COLO668 (cell line): ENCODE data around the gene R3HCC1L.

ENCODE experiments used
- DNase-seq: peaks from one replicate; lab custom pipeline; 2025; ENCODE audit not compliant: unreplicated experiment; lab: John Stamatoyannopoulos, UW

The R3HCC1L gene

DNA sequence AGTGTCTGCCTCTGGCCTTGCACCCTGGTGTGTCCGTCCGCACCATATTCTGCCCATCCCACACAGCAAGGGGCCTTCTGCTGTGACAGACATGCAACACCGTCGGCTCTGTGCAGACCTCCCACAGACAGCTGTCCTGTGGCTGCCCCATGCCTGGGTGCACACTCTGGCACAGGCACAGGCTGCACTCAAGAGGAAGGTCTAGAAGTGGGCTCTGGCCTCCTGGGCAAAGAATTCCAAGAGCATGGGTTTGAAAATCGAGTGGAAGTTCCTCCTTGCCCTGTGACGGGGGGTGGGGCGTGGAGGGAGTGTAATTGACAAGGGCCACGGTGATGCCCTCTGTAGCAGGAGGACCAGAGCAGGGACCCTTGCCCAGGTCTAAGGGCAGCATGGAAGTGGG lies 137.8 kb downstream of the R3HCC1L start:
- DNase-seq = no peak

DNA sequence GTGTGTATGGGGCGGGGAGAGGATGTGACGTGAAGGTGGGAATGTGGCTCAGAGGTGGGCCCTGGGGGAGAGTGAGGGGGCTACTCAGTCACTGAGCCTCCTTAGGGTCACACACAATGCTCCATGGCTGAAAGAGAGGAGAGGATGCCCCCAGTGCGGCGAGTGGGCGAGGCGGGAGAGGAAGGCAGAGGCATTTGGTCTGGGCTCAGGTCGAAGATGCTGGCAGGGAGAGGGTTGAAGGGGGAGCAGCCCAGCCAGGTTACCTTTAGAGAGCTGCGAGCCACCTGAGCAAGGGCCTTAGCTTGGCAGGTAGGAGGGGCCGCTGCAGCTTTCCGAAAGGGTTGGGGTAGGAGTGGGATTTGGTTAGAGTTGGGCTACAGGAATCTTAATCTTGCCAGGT lies 138.2 kb downstream of the R3HCC1L start:
- DNase-seq = no peak

DNA sequence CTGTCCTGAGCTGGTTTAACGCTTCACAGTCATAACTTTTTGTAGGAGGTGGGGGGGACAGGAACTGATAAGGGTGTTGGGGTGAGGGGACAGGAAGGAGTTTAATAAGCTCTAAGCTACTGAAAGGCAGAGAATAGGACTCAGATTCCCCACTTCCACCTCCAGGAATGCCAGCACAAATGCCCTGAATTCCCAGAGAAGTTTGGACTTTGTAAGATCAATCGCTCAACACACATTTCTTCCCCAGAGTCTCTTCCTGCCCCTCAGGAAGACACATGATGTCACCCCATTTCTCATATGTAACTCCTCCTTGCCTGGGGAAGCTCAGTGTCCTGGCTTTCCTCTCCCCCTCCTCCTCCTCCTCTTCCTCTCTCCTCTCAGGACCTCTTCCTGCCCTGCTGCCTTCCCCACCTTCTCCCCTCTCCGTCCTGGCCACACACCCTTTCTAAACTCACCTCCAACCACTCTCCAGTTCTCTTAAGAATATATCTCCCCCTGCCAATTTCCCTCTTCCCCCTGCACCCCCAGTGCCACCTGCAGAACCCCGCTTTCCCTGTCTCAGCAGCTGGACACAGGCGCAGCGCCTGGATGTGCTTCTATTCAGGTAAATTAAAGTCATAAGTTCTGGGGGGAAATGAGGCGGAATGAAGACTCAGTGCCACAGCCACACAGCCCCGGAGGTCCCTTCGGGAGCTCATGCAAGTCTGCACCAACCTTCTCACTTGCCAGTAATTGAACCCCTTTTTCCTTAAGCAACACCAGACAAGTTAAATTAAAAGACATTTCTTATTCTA lies 138.8 kb downstream of the R3HCC1L start:
- no peak for DNase-seq

DNA sequence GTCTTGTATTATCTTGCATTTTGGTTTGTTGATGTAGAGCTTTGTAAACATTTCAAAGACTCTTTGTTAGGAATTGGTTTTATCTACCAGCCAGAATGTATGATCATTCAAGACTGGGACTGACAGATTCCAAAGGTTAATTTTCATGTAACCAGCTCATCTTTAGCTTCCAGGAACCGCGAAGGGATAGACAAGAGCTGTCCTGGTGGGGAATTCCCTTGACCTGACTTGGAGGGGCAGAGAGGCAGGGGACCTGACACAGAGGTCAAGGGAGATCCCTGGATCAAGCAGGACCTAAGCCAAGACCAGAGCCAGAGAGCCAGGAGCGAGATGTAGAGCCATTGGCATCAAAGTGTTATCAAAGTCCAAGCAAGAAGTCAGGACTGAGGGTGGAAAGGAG lies 140.1 kb downstream of the R3HCC1L start:
- DNase-seq = no peak

DNA sequence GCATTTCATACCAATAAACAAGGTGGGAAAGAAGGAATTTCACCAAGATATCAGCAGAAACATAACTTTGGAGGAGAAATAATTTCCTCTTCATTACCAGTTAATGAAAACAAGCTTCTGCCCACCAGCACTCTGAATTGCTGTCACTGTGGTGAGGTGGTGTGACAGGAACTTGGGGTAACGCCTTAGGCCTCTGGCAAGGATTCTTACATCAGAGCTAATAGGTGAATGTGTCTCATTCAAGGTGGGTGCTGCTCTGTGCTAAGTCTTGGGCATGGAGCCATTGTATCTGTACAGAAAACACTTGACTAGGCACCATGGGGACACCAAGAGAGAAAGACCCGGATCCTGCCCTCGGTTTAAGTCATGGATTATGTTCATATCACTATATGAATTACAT lies 141.9 kb downstream of the R3HCC1L start:
- DNase-seq = no peak

DNA sequence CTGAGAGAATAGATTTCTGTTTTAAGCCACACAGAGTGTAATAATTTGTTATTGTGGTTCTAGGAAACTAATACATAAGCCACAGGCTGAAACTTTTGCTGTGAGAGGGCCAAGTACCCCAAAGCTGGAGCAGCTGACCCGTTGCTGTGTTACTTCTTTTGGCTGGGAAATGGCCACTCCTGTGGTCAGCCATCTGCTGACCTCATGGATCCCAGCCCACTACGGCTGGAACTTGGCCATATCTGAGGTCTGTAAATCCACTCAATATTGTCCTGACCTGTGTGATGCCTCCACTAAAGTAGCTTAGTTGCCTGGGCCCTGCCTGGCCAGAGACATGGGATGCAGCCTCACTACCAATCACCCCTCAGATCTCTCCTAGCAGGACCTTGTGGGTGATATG lies 151.0 kb downstream of the R3HCC1L start:
- DNase-seq = no peak

DNA sequence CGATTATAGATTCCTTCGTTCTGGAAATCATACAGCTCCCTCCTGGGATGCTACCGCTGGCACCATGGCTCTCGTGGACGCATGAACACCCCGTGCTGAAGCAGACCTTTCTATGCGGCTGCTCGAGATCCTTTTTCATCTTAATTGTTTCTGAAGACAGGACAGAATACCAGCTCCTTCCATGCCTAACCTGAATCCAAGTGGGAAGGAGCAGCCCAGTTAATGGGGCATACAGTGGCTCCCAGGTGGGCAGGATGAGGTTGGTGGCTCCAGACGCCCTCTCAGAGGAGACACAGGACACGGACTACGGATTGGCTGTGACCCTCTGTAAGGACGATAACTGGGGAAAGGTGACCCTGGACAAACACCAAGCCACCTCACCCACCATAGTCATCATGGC lies 152.0 kb downstream of the R3HCC1L start:
- DNase-seq = no peak

DNA sequence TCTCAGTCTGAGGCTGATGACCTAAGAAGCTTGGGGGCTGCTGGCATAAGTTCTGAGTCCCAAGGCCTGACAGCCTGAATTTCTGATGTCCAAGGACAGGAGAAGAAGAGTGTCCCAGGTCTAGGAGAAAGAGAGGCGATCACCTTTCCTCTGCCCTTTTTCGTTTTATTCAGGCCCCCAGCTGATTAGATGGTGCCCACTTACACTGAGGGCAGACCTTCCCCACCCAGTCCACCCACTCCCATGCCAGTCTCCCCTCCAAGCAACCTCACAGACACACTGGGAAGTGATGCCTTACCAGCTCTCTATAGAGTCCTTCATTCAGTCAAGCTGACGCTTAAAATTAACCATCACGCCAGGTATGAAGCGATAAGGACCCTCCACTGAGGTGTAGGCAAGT lies 152.9 kb downstream of the R3HCC1L start:
- DNase-seq = no peak

DNA sequence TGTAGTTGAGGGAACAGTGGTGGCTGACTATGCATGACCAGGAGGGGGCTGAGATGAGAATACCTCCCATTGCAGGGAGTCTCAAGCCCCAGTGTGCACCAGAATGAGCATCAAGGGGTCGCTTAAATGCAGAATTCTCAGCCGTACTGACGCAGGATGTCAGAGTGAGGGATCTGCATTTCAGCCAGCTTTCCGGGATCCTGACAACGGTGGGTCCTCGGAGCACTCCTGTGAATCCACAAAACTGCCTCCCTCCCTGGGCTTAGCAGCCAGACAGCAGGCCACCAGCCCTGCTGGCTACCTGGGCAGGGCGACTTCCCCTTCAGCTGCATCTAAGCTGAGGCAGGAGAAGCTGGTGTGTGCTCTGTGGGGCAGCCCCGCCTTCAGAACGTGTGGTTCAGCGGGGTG lies 155.3 kb downstream of the R3HCC1L start:
- DNase-seq = no peak

DNA sequence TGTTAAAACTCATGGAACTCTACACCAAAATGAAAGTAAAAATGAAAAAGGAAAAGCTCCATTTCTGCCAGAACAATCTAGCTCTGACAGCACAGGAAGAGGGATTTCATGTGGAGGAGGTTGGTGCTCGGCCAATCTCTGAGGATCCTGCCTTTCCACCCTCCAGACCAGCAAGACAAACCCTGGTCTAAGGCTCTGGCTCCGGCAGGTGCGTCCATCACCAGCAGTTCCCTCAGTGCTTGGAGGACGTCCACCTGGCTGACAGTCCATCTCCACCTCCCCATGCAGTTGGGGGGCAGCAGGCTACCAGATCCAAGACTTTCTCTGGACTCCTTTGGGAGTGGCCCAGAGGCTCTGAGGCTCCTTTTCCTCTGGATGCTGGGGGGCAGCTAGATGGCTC lies 158.5 kb downstream of the R3HCC1L start:
- no peak for DNase-seq

DNA sequence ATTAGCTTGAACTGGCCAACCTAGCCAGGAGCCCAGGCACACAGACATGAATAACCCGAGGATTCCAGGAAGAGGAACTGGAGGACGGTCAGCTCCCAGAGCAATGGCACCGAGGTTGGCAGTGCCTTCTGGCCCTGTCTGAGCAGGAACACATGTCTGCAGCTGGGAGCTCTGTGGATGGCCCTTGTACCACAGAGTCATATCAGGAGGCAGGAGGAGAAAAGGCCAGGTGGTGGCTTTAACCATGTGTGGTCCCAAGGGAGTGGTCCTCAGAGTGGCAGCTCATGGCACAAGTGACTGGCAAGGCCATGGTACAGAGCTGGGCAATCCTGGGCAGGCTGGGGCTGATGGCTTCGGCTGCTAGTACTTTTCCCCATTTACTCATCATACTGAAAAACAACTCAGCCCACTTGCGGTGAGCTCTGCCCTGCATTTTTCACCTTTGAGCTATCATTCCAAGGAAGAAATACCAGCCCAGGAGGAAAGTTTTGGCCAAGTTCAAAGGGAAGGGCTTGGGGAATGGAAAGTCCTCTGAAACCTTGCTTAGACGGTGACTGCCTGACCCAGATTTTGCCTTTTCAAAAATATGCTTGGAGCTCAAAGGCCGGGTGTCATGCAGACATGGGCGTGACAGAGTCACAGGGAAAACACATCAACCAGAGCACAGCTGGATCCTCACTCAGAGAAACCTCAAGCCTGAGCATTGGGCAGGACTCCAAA lies 159.3 kb downstream of the R3HCC1L start:
- DNase-seq = no peak

DNA sequence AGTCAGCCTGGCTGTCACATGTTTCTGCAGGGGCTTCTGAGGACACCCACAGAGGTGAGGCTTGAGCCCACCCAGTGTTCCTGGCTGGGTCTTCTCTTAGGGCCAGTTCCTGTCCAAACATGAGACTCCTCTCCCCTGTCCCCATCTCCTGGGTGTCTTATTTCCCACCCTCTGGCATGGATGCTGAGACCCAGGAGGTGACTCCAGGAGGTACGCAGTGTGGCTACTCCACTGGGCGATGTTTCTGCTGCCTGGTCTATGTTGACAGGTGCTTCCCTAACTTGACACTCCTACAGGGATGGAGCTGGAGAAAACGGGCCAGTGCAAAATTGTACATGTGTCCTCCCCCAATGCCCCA lies 159.8 kb downstream of the R3HCC1L start:
- DNase-seq = no peak
